GM21723 (cell line): ENCODE measurements around the gene PBX1.

Source experiments
- ATAC-seq: cut with Tn5 transposase; IDR thresholded peaks from one replicate; pipeline ENCODE4 v1.9.1; 2021; ENCODE audit warnings: mild to moderate bottlenecking, moderate library complexity; ENCODE audit not compliant: unreplicated experiment

Gene PBX1

DNA sequence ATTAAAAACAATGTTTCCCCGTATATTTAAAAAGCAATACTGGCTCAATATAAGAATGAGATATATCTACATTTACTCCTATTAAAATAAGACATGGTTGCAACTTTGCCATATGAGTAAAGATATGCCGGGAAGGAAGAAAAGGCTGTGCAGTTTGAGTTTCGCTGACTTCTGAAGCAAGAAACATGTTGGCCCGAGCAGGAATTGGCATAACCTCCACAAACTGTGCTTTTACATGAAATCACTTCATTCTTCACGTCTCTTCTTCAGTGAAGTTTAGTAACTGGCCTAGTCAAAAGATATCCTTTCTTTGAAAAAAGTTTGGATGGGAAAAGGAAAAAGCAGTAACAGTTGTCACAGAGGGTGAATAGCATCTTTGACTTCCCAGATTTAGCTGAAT lies 342.0 kb downstream of the PBX1 start:
- no peak for ATAC-seq
